Fibroblast of mammary gland (primary cell): ENCODE measurements around the gene NIT1.

Experiments used
- DNase-seq: peaks from one replicate; pipeline ENCODE4 v3.0.0-alpha.2; 2010; ENCODE audit warnings: low read depth
- H3K4me3 ChIP-seq: 2 replicates; pipeline ENCODE4 v1.5.1; 2011; ENCODE audit warnings: low read depth, mild to moderate bottlenecking, low read length, moderate library complexity; ENCODE audit not compliant: control insufficient read depth
- TF ChIP-seq, protein P1 (sequence below): conservative IDR thresholded peaks from 2 replicates; pipeline ENCODE4 v1.5.1; 2011; ENCODE audit warnings: low read depth, low read length, inconsistent platforms; ENCODE audit not compliant: control insufficient read depth, insufficient read depth

NIT1 gene

DNA sequence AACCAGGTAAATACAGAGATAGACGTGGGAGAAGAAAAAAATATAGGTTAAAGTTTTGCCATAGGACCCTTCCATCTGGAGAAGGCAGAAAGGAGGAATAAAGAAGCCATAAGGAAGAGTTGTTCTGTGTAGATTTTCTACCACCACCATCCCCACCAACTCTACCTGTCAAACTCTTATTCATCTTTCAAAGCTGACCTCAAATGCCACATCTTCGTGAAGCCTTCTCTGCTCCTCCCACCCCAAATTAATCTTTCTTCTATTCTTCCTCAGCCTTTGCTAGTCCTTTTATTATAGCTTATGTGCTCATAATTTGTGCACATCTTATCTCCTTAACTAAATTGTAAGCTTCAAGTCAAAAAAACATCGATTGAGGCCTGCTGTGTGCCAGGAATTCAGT is 27.3 kb upstream of the NIT1 start:
- TF ChIP-seq, protein P1, sequence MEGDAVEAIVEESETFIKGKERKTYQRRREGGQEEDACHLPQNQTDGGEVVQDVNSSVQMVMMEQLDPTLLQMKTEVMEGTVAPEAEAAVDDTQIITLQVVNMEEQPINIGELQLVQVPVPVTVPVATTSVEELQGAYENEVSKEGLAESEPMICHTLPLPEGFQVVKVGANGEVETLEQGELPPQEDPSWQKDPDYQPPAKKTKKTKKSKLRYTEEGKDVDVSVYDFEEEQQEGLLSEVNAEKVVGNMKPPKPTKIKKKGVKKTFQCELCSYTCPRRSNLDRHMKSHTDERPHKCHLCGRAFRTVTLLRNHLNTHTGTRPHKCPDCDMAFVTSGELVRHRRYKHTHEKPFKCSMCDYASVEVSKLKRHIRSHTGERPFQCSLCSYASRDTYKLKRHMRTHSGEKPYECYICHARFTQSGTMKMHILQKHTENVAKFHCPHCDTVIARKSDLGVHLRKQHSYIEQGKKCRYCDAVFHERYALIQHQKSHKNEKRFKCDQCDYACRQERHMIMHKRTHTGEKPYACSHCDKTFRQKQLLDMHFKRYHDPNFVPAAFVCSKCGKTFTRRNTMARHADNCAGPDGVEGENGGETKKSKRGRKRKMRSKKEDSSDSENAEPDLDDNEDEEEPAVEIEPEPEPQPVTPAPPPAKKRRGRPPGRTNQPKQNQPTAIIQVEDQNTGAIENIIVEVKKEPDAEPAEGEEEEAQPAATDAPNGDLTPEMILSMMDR = no peak
- no peak for DNase-seq
- no peak overlapping the region for H3K4me3 ChIP-seq

- H3K4me3 ChIP-seq = no peak overlapping the region
- TF ChIP-seq, protein P1 = no peak
- no peak for DNase-seq
Measured at GRCh38 chr1:161091093-161091492, 26.8 kb upstream of the NIT1 start.

DNA sequence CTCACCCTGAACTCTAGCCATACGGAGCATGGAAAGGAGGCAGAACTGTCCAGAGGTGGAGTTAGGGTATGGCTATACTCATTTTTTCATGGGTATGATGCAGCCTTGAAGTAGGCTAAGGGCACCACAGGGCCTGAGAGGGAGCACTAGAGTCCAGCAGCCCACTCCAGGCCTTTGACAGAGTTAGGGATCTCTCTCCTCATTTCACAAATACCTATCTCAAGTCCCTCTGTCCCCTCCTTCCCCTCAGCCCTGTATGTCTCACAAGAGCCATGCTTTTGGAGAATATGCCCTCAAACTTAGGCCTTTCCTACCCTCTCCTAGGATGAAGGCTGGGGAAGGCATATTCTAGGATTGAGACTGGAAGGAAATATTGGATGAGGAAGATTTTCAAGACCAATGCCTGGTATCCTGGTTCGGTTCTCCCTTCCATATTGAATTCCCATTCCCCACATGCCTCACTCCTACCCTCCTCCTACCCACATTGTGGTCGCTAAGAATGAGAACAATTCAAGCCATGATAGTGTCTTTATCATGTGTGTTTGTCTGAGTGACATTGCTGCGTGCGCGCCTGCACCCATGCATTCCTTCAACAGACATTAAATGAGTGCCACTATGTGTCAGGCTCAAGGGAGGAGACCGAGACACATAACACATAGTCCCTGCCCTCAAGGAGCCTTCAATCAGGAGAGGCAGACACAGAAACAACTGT is 26.0 kb upstream of the NIT1 start:
- TF ChIP-seq, protein P1 = no peak

DNA sequence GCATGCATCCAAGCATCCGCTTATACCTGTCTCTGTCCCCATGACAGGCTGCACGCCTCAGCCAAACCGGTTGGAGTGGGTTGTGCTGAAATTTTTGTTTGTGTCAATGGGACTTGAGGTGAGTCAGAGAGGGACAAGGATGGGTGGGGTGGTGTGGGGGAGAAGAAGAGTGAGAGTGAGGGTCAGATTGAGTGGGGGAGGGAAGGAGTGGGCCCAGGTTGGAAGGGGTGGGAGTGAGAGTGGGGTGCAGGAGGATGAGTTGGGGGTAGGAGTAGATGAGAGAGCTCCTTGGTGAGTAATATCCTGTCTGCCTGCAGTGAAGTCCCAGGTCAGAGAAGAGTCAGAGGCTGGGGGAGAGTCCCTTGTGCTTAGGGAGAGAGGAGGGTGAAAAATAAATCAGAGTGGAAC is 25.3 kb upstream of the NIT1 start:
- no peak overlapping the region for H3K4me3 ChIP-seq
- peak; percentile 47 for DNase-seq
- TF ChIP-seq, protein P1 = no peak

More for the DNA sequence above, 26.0 kb upstream of the NIT1 start:
- no peak for DNase-seq
- H3K4me3 ChIP-seq = no peak overlapping the region

GRCh38 chr1:161094481-161094880 is 23.4 kb upstream of the NIT1 start:
- no peak overlapping the region for H3K4me3 ChIP-seq
- no peak for DNase-seq
- TF ChIP-seq, protein P1 = no peak

GRCh38 chr1:161095230-161095629 is 22.7 kb upstream of the NIT1 start:
- no peak for DNase-seq
- H3K4me3 ChIP-seq = no peak overlapping the region
- TF ChIP-seq, protein P1 = no peak

DNA sequence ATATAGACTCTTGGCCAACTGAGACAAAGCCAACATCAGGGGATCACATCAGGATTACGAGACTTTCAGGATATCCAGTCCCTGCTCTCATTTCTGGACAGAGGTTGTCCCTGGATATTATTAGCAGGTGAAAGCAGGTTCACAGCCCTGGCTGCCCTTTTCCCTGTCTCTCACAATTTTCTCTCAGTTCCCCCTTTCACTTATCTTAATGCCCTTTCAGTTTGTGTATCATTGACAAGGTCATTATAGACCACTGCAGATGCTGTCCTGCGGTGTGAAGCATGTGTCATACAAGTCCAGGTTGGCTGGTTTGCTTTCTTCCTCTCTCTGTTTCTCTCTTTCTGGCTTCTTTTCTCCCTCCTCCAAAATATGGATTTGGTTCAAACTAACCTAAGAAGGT is 21.9 kb upstream of the NIT1 start:
- no peak overlapping the region for H3K4me3 ChIP-seq
- no peak for DNase-seq
- TF ChIP-seq, protein P1 = no peak
